ENCODE measurements around the gene TRIM33. TPM values are rescaled to one million over a fixed set of nuclear protein-coding genes. Genes with fewer than 3 reads are reported as not detected.
A peak's percentile ranks its signal among the peaks of the same experiment; 100 is the strongest.
"Not testable (repeated sequence)": the region's sequence is repeated elsewhere in the genome, so short reads cannot be mapped to it uniquely, and the experiment has no call there.

The TRIM33 gene
- total RNA-seq, 6 experiments from 2014 or later: 13.9 to 18.0 (median 15.0) TPM

- Histone ChIP-seq H3K27me3 (no peaks in the 10 kb centered on the region), H3K27ac (no peak overlapping the region), H3K36me3 (no peaks in the 10 kb centered on the region), H3K4me3 (no peak overlapping the region), H3K9me3 (no peaks in the 10 kb centered on the region), H3K4me1 (peaks cover 0 to 8% (median 0%) of the 10 kb centered on the region in 4 donors)
- intact Hi-C loops (cut with DNase I): no loop called here
- WGBS (ENCODE audit: insufficient coverage, low coverage, low lambda C conversion rate, missing lambda C conversion rate): 65% methylated on average over 1 of the region's 1 CpG
- no peak for DNase-seq
- TF ChIP-seq CTCF (IDR thresholded peaks at IDR 0.05) (no peak), POLR2A (IDR thresholded peaks at IDR 0.05) (no peak)
- no peak for ATAC-seq
Observed at GRCh38 chr1:114492978-114493377, 18.0 kb downstream of the TRIM33 start.

GRCh38 chr1:114490274-114490693 is 20.7 kb downstream of the TRIM33 start:
- H3K36me3 ChIP-seq: no peaks in the 10 kb centered on the region
- H3K27ac ChIP-seq: no peak overlapping the region
- 40% methylated on average over 1 of the region's 1 CpG for WGBS (ENCODE audit: insufficient coverage, low coverage, low lambda C conversion rate, missing lambda C conversion rate)
- intact Hi-C loops (cut with DNase I): no loop called here
- H3K4me1 ChIP-seq: peaks cover 0 to 5% (median 0%) of the 10 kb centered on the region in 4 donors
- TF ChIP-seq CTCF (IDR thresholded peaks at IDR 0.05): no peak
- TF ChIP-seq POLR2A (IDR thresholded peaks at IDR 0.05): no peak
- ATAC-seq (no peak), DNase-seq (no peak)
- no peaks in the 10 kb centered on the region for H3K9me3 ChIP-seq
- H3K4me3 ChIP-seq: no peak overlapping the region
- no peaks in the 10 kb centered on the region for H3K27me3 ChIP-seq

DNA sequence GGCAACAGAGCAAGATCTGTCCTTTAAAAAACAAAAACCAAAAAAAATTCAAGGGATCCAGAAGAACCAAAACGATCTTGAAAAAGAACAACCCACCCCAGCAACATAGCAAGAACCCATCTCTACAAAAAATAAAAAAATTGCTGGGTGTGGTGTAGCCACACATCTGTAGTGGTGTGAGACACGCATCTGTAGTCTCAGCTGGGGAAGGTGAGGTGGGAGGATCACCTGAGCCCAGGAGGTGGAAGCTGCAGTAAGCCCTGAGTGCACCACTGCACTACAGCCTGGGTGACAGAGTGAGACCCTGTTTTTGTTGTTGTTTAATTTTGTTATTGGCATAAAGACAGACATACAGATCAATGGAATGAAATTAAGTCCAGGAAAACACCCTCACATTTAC is 22.3 kb downstream of the TRIM33 start:
- TF ChIP-seq CTCF (IDR thresholded peaks at IDR 0.05): no peak
- no peak for TF ChIP-seq POLR2A (IDR thresholded peaks at IDR 0.05)
- WGBS (ENCODE audit: insufficient coverage, low coverage, low lambda C conversion rate, missing lambda C conversion rate): 71% methylated on average over 2 of the region's 2 CpGs
- Histone ChIP-seq H3K27me3 (no peaks in the 10 kb centered on the region), H3K9me3 (no peaks in the 10 kb centered on the region), H3K27ac (no peak overlapping the region), H3K4me1 (peaks cover 0 to 5% (median 0%) of the 10 kb centered on the region in 4 donors), H3K36me3 (no peaks in the 10 kb centered on the region), H3K4me3 (no peak overlapping the region)
- no peak for DNase-seq
- no peak for ATAC-seq
- intact Hi-C loops (cut with DNase I): no loop called here

- intact Hi-C loops (cut with DNase I): no loop called here
- Histone ChIP-seq H3K4me1 (peaks cover 0 to 1% (median 0%) of the 10 kb centered on the region in 4 donors), H3K36me3 (no peaks in the 10 kb centered on the region), H3K4me3 (no peak overlapping the region), H3K27me3 (no peaks in the 10 kb centered on the region), H3K9me3 (no peaks in the 10 kb centered on the region), H3K27ac (no peak overlapping the region)
- ATAC-seq: peak; percentile 22 to 44 (median 28)
- DNase-seq: no peak
- TF ChIP-seq POLR2A (IDR thresholded peaks at IDR 0.05) (no peak), CTCF (IDR thresholded peaks at IDR 0.05) (no peak)
Observed at GRCh38 chr1:114485286-114485685, 25.7 kb downstream of the TRIM33 start.

DNA sequence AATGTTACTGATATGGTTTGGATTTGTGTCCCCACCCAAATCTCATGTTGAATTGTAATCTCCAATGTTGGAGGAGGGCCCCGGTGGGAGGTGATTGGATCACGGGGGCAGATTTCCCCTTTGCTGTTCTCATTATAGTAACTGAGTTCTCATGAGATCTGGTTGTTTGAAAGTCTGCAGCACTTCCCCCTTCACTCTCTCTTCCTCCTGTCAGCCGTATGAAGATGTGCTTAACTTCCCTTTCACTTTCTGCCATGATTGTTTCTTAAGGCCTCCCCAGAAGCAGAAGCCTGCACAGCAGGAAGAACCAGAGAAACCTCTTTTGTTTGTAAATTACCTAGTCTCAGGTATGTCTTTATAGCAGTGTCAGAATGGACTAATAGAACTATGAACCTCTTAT is 28.4 kb downstream of the TRIM33 start:
- Histone ChIP-seq H3K27ac (no peak overlapping the region), H3K4me1 (no peaks in the 10 kb centered on the region), H3K4me3 (no peak overlapping the region), H3K9me3 (no peaks in the 10 kb centered on the region), H3K27me3 (no peaks in the 10 kb centered on the region), H3K36me3 (no peaks in the 10 kb centered on the region)
- DNase-seq (no peak), ATAC-seq (peak in 3 of 4 donors; percentile 34 to 58 (median 45))
- TF ChIP-seq CTCF (IDR thresholded peaks at IDR 0.05): no peak
- no peak for TF ChIP-seq POLR2A (IDR thresholded peaks at IDR 0.05)
- WGBS (ENCODE audit: insufficient coverage, low coverage, low lambda C conversion rate, missing lambda C conversion rate): 32% methylated on average over 2 of the region's 3 CpGs
- intact Hi-C loops (cut with DNase I): no loop called here

- H3K4me1 ChIP-seq; H3K27ac ChIP-seq; ATAC-seq; H3K36me3 ChIP-seq; H3K4me3 ChIP-seq; H3K27me3 ChIP-seq; DNase-seq; H3K9me3 ChIP-seq; intact Hi-C loops (cut with DNase I): not testable (repeated sequence)
- WGBS (ENCODE audit: insufficient coverage, low coverage, low lambda C conversion rate, missing lambda C conversion rate): 97% methylated on average over 7 of the region's 17 CpGs
Observed at GRCh38 chr1:114479636-114480035, 31.4 kb downstream of the TRIM33 start.
